GF-D8 (cell line): ENCODE measurements around the gene RHBDL1.
A peak's percentile ranks its signal among the peaks of the same experiment; 100 is the strongest.

ENCODE experiments used
- DNase-seq: peaks from one replicate; lab custom pipeline; 2025; lab: John Stamatoyannopoulos, UW

RHBDL1 gene

GRCh38 chr16:674968-675883 is at the start of gene RHBDL1:
Gene RHBDL1, plus strand, starts transcription at chr16:675671. Its CDS starts 120 bp downstream, at chr16:675791.
- no peak for DNase-seq

- no peak for DNase-seq
Measured at GRCh38 chr16:625977-626765, 49.3 kb upstream of the RHBDL1 start.

GRCh38 chr16:626787-627453 is 48.6 kb upstream of the RHBDL1 start:
- DNase-seq: no peak

- no peak for DNase-seq
Measured at GRCh38 chr16:627454-628239, 47.8 kb upstream of the RHBDL1 start.

- no peak for DNase-seq
Measured at GRCh38 chr16:628321-629061, 47.0 kb upstream of the RHBDL1 start.

- no peak for DNase-seq
Measured at GRCh38 chr16:629185-629832, 46.2 kb upstream of the RHBDL1 start.

GRCh38 chr16:629833-630248 is 45.6 kb upstream of the RHBDL1 start:
- no peak for DNase-seq

GRCh38 chr16:630249-630814 is 45.1 kb upstream of the RHBDL1 start:
- DNase-seq: no peak

- DNase-seq: no peak
Measured at GRCh38 chr16:630815-631405, 44.6 kb upstream of the RHBDL1 start, which contains the start of gene WFIKKN1. Gene WFIKKN1, plus strand, starts transcription at chr16:630985. Its CDS starts 269 bp downstream, at chr16:631254.

- DNase-seq: no peak
Measured at GRCh38 chr16:631808-632358, 43.6 kb upstream of the RHBDL1 start.

- DNase-seq: no peak
Measured at GRCh38 chr16:632486-633335, 42.8 kb upstream of the RHBDL1 start.

- no peak for DNase-seq
Measured at GRCh38 chr16:633336-634050, 42.0 kb upstream of the RHBDL1 start.

GRCh38 chr16:634051-634670 is 41.3 kb upstream of the RHBDL1 start:
- DNase-seq: no peak

- no peak for DNase-seq
Measured at GRCh38 chr16:634996-635395, 40.5 kb upstream of the RHBDL1 start.

GRCh38 chr16:635573-636205 is 39.8 kb upstream of the RHBDL1 start:
- DNase-seq: no peak

- DNase-seq: peak; percentile 88
Measured at GRCh38 chr16:636206-637080, 39.0 kb upstream of the RHBDL1 start, which contains the start of gene METTL26. Gene METTL26, minus strand, starts transcription at chr16:636305. Its CDS starts 15 bp downstream, at chr16:636290.
